Transverse colon (tissue), 4 donors: ENCODE measurements around the gene SHC4. TPM values are rescaled to one million over a fixed set of nuclear protein-coding genes. Genes with fewer than 3 reads are reported as not detected.
"Not testable (repeated sequence)": the region's sequence is repeated elsewhere in the genome, so short reads cannot be mapped to it uniquely, and the experiment has no call there.

ENCODE experiments used
- DNase-seq: peaks from one replicate; pipeline ENCODE4 v3.0.0-alpha.2; 2019
- H3K27ac ChIP-seq, 4 donors: fragments of 200-600 bp; sonication (generic); 2 replicates each; pipeline ENCODE4 v1.5.1; 2016 to 2018; ENCODE audit warnings: inconsistent platforms in 4 of 4
- H3K27me3 ChIP-seq: fragments of 200-600 bp; sonication (generic); 2 replicates; pipeline ENCODE4 v1.5.1; 2017; ENCODE audit warnings: inconsistent platforms
- H3K36me3 ChIP-seq, 4 donors: fragments of 200-600 bp; sonication (generic); 2 replicates each; pipeline ENCODE4 v1.5.1; 2017 to 2019; ENCODE audit warnings: inconsistent platforms in 4 of 4
- H3K4me1 ChIP-seq, 4 donors: fragments of 200-600 bp; sonication (generic); 2 replicates each; pipeline ENCODE4 v1.5.1; 2017 to 2020; ENCODE audit warnings: inconsistent platforms in 4 of 4
- H3K4me3 ChIP-seq, 4 donors: fragments of 200-600 bp; sonication (generic); 1 replicate in 1 of 4; 2 replicates in 3 of 4; pipeline versions ENCODE4 v1.5.1 to v1.6.1; 2017 to 2019; ENCODE audit warnings: inconsistent platforms in 4 of 4
- H3K9me3 ChIP-seq, 2 donors: fragments of 200-600 bp; sonication (generic); 2 replicates each; pipeline ENCODE4 v1.5.1; 2017 to 2019; ENCODE audit warnings: inconsistent platforms in 2 of 2
- CTCF ChIP-seq, 5 experiments: fragments of 200-600 bp in 3 of 5; fragments of 450-650 bp in 2 of 5; sonication (generic) in 3 of 5; IDR thresholded peaks; 1 replicate in 2 of 5; 2 replicates in 3 of 5; pipeline ENCODE4 v1.5.1; 2016 to 2017; ENCODE audit warnings: antibody characterized with exemption in 5 of 5, inconsistent platforms in 3 of 5, mild to moderate bottlenecking in 2 of 5, moderate library complexity in 1 of 5
- EP300 ChIP-seq: sonication (generic); formaldehyde crosslinking; IDR thresholded peaks from one replicate; pipeline ENCODE4 v1.6.1; 2017; ENCODE audit warnings: antibody characterized with exemption, low read depth
- POLR2A ChIP-seq: fragments of 450-650 bp; IDR thresholded peaks from one replicate; pipeline ENCODE4 v1.6.1; 2016; ENCODE audit warnings: antibody characterized with exemption, mild to moderate bottlenecking, moderate library complexity
- POLR2AphosphoS5 ChIP-seq, 3 donors: sonication (generic); formaldehyde crosslinking; IDR thresholded peaks; one replicate each; pipeline ENCODE4 v1.6.1; 2016; ENCODE audit warnings: antibody characterized with exemption in 3 of 3
- WGBS, 2 donors: methylation state at CpG; one replicate each; pipeline ENCODE4 v1.1.5; 2018; ENCODE audit warnings: low coverage in 1 of 2; 5-methylcytosine and 5-hydroxymethylcytosine counted together
- in situ Hi-C, 4 donors: fragments of 200-750 bp; cut with MboI; loops; one replicate each; pipeline versions ENCODE4 v1.15.0 to v1.15.1; 2017; ENCODE audit warnings: low sequenced_read_pairs in 3 of 4, low pct_ligation_motif_present in 1 of 4, low pct_unique_long_range_greater_than_20kb in 1 of 4
- intact Hi-C: fragments of 100-400 bp; cut with DNase I; formaldehyde crosslinking; loops from one replicate; pipeline ENCODE4 v1.15.1; 2023; ENCODE audit warnings: low total_unique reads
- total RNA-seq, 4 donors: library from RNA; depleted of rRNA; stranded (reverse); fragments of >200 nt; gene quantifications; one replicate each; pipeline ENCODE4 v1.1.0, GENCODE V29; 2016

The SHC4 gene
- total RNA-seq, 4 donors from 2014 or later, result 0.48 to 0.96 TPM; not detected in 2

- intact Hi-C loops (no loop called here), in situ Hi-C loops (no loop called here)
- no peak for TF ChIP-seq EP300
- TF ChIP-seq POLR2AphosphoS5 (IDR thresholded peaks at IDR 0.05), result no peak
- no peak for TF ChIP-seq CTCF (IDR thresholded peaks at IDR 0.05)
- no peak for TF ChIP-seq POLR2A
- no peaks in the 10 kb centered on the region for H3K36me3 ChIP-seq
- no peak for DNase-seq
- H3K27ac ChIP-seq, result no peak overlapping the region
- peaks cover 0 to 10% (median 5%) of the 10 kb centered on the region in 4 donors for H3K4me1 ChIP-seq
- WGBS, 2 donors, result 69 to 74% methylated on average over 2 of the region's 2 CpGs
- H3K9me3 ChIP-seq, result no peaks in the 10 kb centered on the region
- H3K27me3 ChIP-seq, result no peaks in the 10 kb centered on the region
- H3K4me3 ChIP-seq, result no peak overlapping the region
Measured at GRCh38 chr15:48974882-48975281, 11.2 kb upstream of the SHC4 start.

GRCh38 chr15:48972750-48973503 is 9.2 kb upstream of the SHC4 start:
- WGBS, 2 donors, result 95% methylated on average over 35 of the region's 35 CpGs; no CpG with 5 or more reads in 1 of the 2 donors
- Histone ChIP-seq H3K27ac (no peak overlapping the region), H3K4me3 (no peak overlapping the region), H3K4me1 (peaks cover 0 to 10% (median 5%) of the 10 kb centered on the region in 4 donors), H3K36me3 (no peaks in the 10 kb centered on the region), H3K27me3 (no peaks in the 10 kb centered on the region), H3K9me3 (no peaks in the 10 kb centered on the region)
- DNase-seq, result no peak
- intact Hi-C loops (no loop called here), in situ Hi-C loops (no loop called here)
- TF ChIP-seq POLR2A (no peak), EP300 (no peak), CTCF (IDR thresholded peaks at IDR 0.05) (no peak), POLR2AphosphoS5 (IDR thresholded peaks at IDR 0.05) (no peak)

- H3K4me3 ChIP-seq, H3K9me3 ChIP-seq, H3K4me1 ChIP-seq, H3K27ac ChIP-seq, in situ Hi-C loops, intact Hi-C loops, DNase-seq, H3K27me3 ChIP-seq, H3K36me3 ChIP-seq: not testable (repeated sequence)
- 50 to 58% methylated on average over 1 of the region's 1 CpG for WGBS, 2 donors
Measured at GRCh38 chr15:48970926-48971325, 7.2 kb upstream of the SHC4 start.

- Histone ChIP-seq H3K9me3 (no peaks in the 10 kb centered on the region), H3K27me3 (peaks cover 27% of the 10 kb centered on the region), H3K36me3 (no peaks in the 10 kb centered on the region), H3K27ac (no peak overlapping the region), H3K4me1 (peaks cover 7 to 16% (median 14%) of the 10 kb centered on the region in 4 donors), H3K4me3 (no peak overlapping the region)
- TF ChIP-seq CTCF (IDR thresholded peaks at IDR 0.05), result no peak
- TF ChIP-seq EP300, result no peak
- TF ChIP-seq POLR2AphosphoS5 (IDR thresholded peaks at IDR 0.05), result no peak
- no peak for DNase-seq
- WGBS, 2 donors, result 92% methylated on average over 4 of the region's 4 CpGs
- in situ Hi-C loops, result no loop called here
- intact Hi-C loops, result loop anchor here (10.0 kb wide), 1 partner anchor 93 kb away; the partner anchor contains the start of gene EID1
Measured at GRCh38 chr15:48968066-48968465, 4.3 kb upstream of the SHC4 start.

GRCh38 chr15:48967336-48967735 is 3.6 kb upstream of the SHC4 start:
- Histone ChIP-seq H3K36me3 (no peaks in the 10 kb centered on the region), H3K4me3 (no peak overlapping the region), H3K27me3 (peaks cover 34% of the 10 kb centered on the region), H3K9me3 (no peaks in the 10 kb centered on the region), H3K27ac (no peak overlapping the region), H3K4me1 (peaks cover 7 to 21% (median 18%) of the 10 kb centered on the region in 4 donors)
- TF ChIP-seq EP300, result no peak
- TF ChIP-seq POLR2A, result no peak
- TF ChIP-seq POLR2AphosphoS5 (IDR thresholded peaks at IDR 0.05), result no peak
- no peak for TF ChIP-seq CTCF (IDR thresholded peaks at IDR 0.05)
- no peak for DNase-seq
- in situ Hi-C loops (no loop called here), intact Hi-C loops (loop anchor here (10.0 kb wide), 1 partner anchor 93 kb away; the partner anchor contains the start of gene EID1)
